ENCODE results near the gene PRKAA2.

Gene PRKAA2

GRCh38 chr1:56658254-56658653 is 13.1 kb downstream of the PRKAA2 start:
- Histone ChIP-seq H3K9me3 (ENCODE audit: control insufficient read depth, insufficient read depth, low read length) (peaks cover 8% of the 10 kb centered on the region; the same call in 1 of the 2 replicates), H3K79me2 (ENCODE audit: control insufficient read depth, low read length) (no peaks in the 10 kb centered on the region), H3F3A (ENCODE audit: control insufficient read depth, insufficient read depth) (no peaks in the 10 kb centered on the region), H3K4me2 (ENCODE audit: low read length) (no peak overlapping the region), H3K36me3 (ENCODE audit: control insufficient read depth, low read length) (no peaks in the 10 kb centered on the region), H4K20me1 (ENCODE audit: control insufficient read depth, insufficient read depth, low read depth, low read length) (no peaks in the 10 kb centered on the region), H3K9me2 (replicated peaks; ENCODE audit: control insufficient read depth, low read length) (no peaks in the 10 kb centered on the region), H3K27me3 (ENCODE audit: control insufficient read depth, low read length) (no peaks in the 10 kb centered on the region), H3K27ac (ENCODE audit: low read depth, low read length) (no peak overlapping the region), H3K4me1 (ENCODE audit: control insufficient read depth, low read length) (no peaks in the 10 kb centered on the region), H3K4me3 (ENCODE audit: low read length) (no peak overlapping the region)
- no peak for TF ChIP-seq EZH2phosphoT487 (IDR thresholded peaks at IDR 0.05; ENCODE audit: borderline replicate concordance, low read length)
- no peak for TF ChIP-seq CTCF (IDR thresholded peaks at IDR 0.05; ENCODE audit: low read depth, low read length, poor library complexity, severe bottlenecking)

GRCh38 chr1:56660293-56660692 is 15.2 kb downstream of the PRKAA2 start:
- no peaks in the 10 kb centered on the region for H3K4me1 ChIP-seq (ENCODE audit: control insufficient read depth, low read length)
- H3K36me3 ChIP-seq (ENCODE audit: control insufficient read depth, low read length) = no peaks in the 10 kb centered on the region
- no peak overlapping the region for H3K27ac ChIP-seq (ENCODE audit: low read depth, low read length)
- peaks cover 8% of the 10 kb centered on the region; the same call in 1 of the 2 replicates for H3K9me3 ChIP-seq (ENCODE audit: control insufficient read depth, insufficient read depth, low read length)
- H3K4me2 ChIP-seq (ENCODE audit: low read length) = no peak overlapping the region
- no peaks in the 10 kb centered on the region for H4K20me1 ChIP-seq (ENCODE audit: control insufficient read depth, insufficient read depth, low read depth, low read length)
- H3K79me2 ChIP-seq (ENCODE audit: control insufficient read depth, low read length) = no peaks in the 10 kb centered on the region
- TF ChIP-seq EZH2phosphoT487 (IDR thresholded peaks at IDR 0.05; ENCODE audit: borderline replicate concordance, low read length) (no peak), CTCF (IDR thresholded peaks at IDR 0.05; ENCODE audit: low read depth, low read length, poor library complexity, severe bottlenecking) (no peak)
- H3K27me3 ChIP-seq (ENCODE audit: control insufficient read depth, low read length) = no peaks in the 10 kb centered on the region
- H3F3A ChIP-seq (ENCODE audit: control insufficient read depth, insufficient read depth) = no peaks in the 10 kb centered on the region
- no peaks in the 10 kb centered on the region for H3K9me2 ChIP-seq (replicated peaks; ENCODE audit: control insufficient read depth, low read length)
- no peak overlapping the region for H3K4me3 ChIP-seq (ENCODE audit: low read length)

GRCh38 chr1:56663846-56664245 is 18.7 kb downstream of the PRKAA2 start:
- Histone ChIP-seq H3K4me2 (ENCODE audit: low read length) (no peak overlapping the region), H3K4me3 (ENCODE audit: low read length) (no peak overlapping the region), H3K9me3 (ENCODE audit: control insufficient read depth, insufficient read depth, low read length) (no peaks in the 10 kb centered on the region), H3K4me1 (ENCODE audit: control insufficient read depth, low read length) (no peaks in the 10 kb centered on the region), H3K79me2 (ENCODE audit: control insufficient read depth, low read length) (no peaks in the 10 kb centered on the region), H4K20me1 (ENCODE audit: control insufficient read depth, insufficient read depth, low read depth, low read length) (no peaks in the 10 kb centered on the region), H3K36me3 (ENCODE audit: control insufficient read depth, low read length) (no peaks in the 10 kb centered on the region), H3K27me3 (ENCODE audit: control insufficient read depth, low read length) (no peaks in the 10 kb centered on the region), H3F3A (ENCODE audit: control insufficient read depth, insufficient read depth) (no peaks in the 10 kb centered on the region), H3K9me2 (replicated peaks; ENCODE audit: control insufficient read depth, low read length) (no peaks in the 10 kb centered on the region), H3K27ac (ENCODE audit: low read depth, low read length) (no peak overlapping the region)
- TF ChIP-seq CTCF (IDR thresholded peaks at IDR 0.05; ENCODE audit: low read depth, low read length, poor library complexity, severe bottlenecking) = no peak
- TF ChIP-seq EZH2phosphoT487 (IDR thresholded peaks at IDR 0.05; ENCODE audit: borderline replicate concordance, low read length) = no peak

- Histone ChIP-seq H4K20me1 (ENCODE audit: control insufficient read depth, insufficient read depth, low read depth, low read length) (no peaks in the 10 kb centered on the region), H3K36me3 (ENCODE audit: control insufficient read depth, low read length) (no peaks in the 10 kb centered on the region), H3K4me1 (ENCODE audit: control insufficient read depth, low read length) (no peaks in the 10 kb centered on the region), H3K9me2 (replicated peaks; ENCODE audit: control insufficient read depth, low read length) (no peaks in the 10 kb centered on the region), H3K4me3 (ENCODE audit: low read length) (no peak overlapping the region), H3K79me2 (ENCODE audit: control insufficient read depth, low read length) (no peaks in the 10 kb centered on the region), H3K27ac (ENCODE audit: low read depth, low read length) (no peak overlapping the region), H3F3A (ENCODE audit: control insufficient read depth, insufficient read depth) (no peaks in the 10 kb centered on the region), H3K9me3 (ENCODE audit: control insufficient read depth, insufficient read depth, low read length) (no peaks in the 10 kb centered on the region), H3K4me2 (ENCODE audit: low read length) (no peak overlapping the region), H3K27me3 (ENCODE audit: control insufficient read depth, low read length) (no peaks in the 10 kb centered on the region)
- TF ChIP-seq EZH2phosphoT487 (IDR thresholded peaks at IDR 0.05; ENCODE audit: borderline replicate concordance, low read length) (no peak), CTCF (IDR thresholded peaks at IDR 0.05; ENCODE audit: low read depth, low read length, poor library complexity, severe bottlenecking) (no peak)
Measured at GRCh38 chr1:56665384-56665783, 20.3 kb downstream of the PRKAA2 start.
